Loucy (cell line): ENCODE data around the gene FAM210A.

Experiments
- CTCF ChIP-seq: fragments of 200-600 bp; sonication (generic); conservative IDR thresholded peaks from 2 replicates; pipeline ENCODE4 v1.5.1; 2014; ENCODE audit warnings: mild to moderate bottlenecking, antibody characterized with exemption, low read length
- EZH2phosphoT487 ChIP-seq: fragments of 200-600 bp; IDR thresholded peaks from 2 replicates; pipeline ENCODE4 v1.6.1; 2018; ENCODE audit warnings: antibody characterized with exemption, mild to moderate bottlenecking, moderate library complexity, borderline replicate concordance

GRCh38 chr18:13730481-13730880 is 4.1 kb upstream of the FAM210A start:
- no peak for TF ChIP-seq CTCF
- no peak for TF ChIP-seq EZH2phosphoT487
